ENCODE data around the gene C1RL.

- TF ChIP-seq REST (IDR thresholded peaks at IDR 0.05; ENCODE audit: low read depth) (no peak), FOXM1 (IDR thresholded peaks at IDR 0.05; ENCODE audit: borderline replicate concordance, low read depth) (no peak), TAF1 (IDR thresholded peaks at IDR 0.05; ENCODE audit: low read depth) (no peak), TEAD4 (IDR thresholded peaks at IDR 0.05) (no peak), MAX (IDR thresholded peaks at IDR 0.05) (no peak), YY1 (IDR thresholded peaks at IDR 0.05; ENCODE audit: low read depth) (no peak), NFIC (IDR thresholded peaks at IDR 0.05) (no peak)
These were observed 30.9 kb downstream of the C1RL start for GRCh38 chr12:7078163-7078562.
